DMS53 (cell line): ENCODE data around the gene GABRB1.

Source experiments
- DNase-seq: peaks from one replicate; lab custom pipeline; 2025; lab: John Stamatoyannopoulos, UW

GABRB1 gene

GRCh38 chr4:47210828-47211227 lies 179.5 kb downstream of the GABRB1 start:
- no peak for DNase-seq

- DNase-seq: no peak
These were observed 181.7 kb downstream of the GABRB1 start for GRCh38 chr4:47213106-47213505.

GRCh38 chr4:47213539-47213938 lies 182.2 kb downstream of the GABRB1 start:
- DNase-seq: no peak

GRCh38 chr4:47213971-47214370 lies 182.6 kb downstream of the GABRB1 start:
- peak; percentile 13 for DNase-seq

- no peak for DNase-seq
These were observed 184.4 kb downstream of the GABRB1 start for GRCh38 chr4:47215759-47216158.

GRCh38 chr4:47217291-47217690 lies 185.9 kb downstream of the GABRB1 start:
- no peak for DNase-seq

- no peak for DNase-seq
These were observed 186.5 kb downstream of the GABRB1 start for GRCh38 chr4:47217884-47218283.

- DNase-seq: no peak
These were observed 187.3 kb downstream of the GABRB1 start for GRCh38 chr4:47218631-47219030.

GRCh38 chr4:47219586-47219985 lies 188.2 kb downstream of the GABRB1 start:
- DNase-seq: no peak

GRCh38 chr4:47221721-47222120 lies 190.4 kb downstream of the GABRB1 start:
- no peak for DNase-seq

GRCh38 chr4:47222276-47222675 lies 190.9 kb downstream of the GABRB1 start:
- no peak for DNase-seq

- no peak for DNase-seq
These were observed 193.0 kb downstream of the GABRB1 start for GRCh38 chr4:47224361-47224760.

- no peak for DNase-seq
These were observed 204.4 kb downstream of the GABRB1 start for GRCh38 chr4:47235721-47236120.

GRCh38 chr4:47238667-47239066 lies 207.3 kb downstream of the GABRB1 start:
- DNase-seq: no peak

- DNase-seq: no peak
These were observed 208.3 kb downstream of the GABRB1 start for GRCh38 chr4:47239649-47240048.

- DNase-seq: no peak
These were observed 220.2 kb downstream of the GABRB1 start for GRCh38 chr4:47251348-47252135.

GRCh38 chr4:47263721-47264120 lies 232.4 kb downstream of the GABRB1 start:
- no peak for DNase-seq

GRCh38 chr4:47270201-47270888 lies 239.0 kb downstream of the GABRB1 start:
- no peak for DNase-seq

- no peak for DNase-seq
These were observed 239.9 kb downstream of the GABRB1 start for GRCh38 chr4:47271291-47271690.

- DNase-seq: no peak
These were observed 243.5 kb downstream of the GABRB1 start for GRCh38 chr4:47274901-47275300.

- no peak for DNase-seq
These were observed 244.2 kb downstream of the GABRB1 start for GRCh38 chr4:47275595-47275994.

GRCh38 chr4:47278631-47279030 lies 247.3 kb downstream of the GABRB1 start:
- peak; percentile 60 for DNase-seq

GRCh38 chr4:47287735-47288134 lies 256.4 kb downstream of the GABRB1 start:
- DNase-seq: peak; percentile 50

GRCh38 chr4:47289805-47290204 lies 258.4 kb downstream of the GABRB1 start:
- DNase-seq: no peak
